ENCODE measurements around the gene S100A16. TPM values are rescaled to one million over a fixed set of nuclear protein-coding genes. Genes with fewer than 3 reads are reported as not detected.

S100A16 gene
- total RNA-seq, 2 donors from 2014 or later, result 62.7 to 85.1 TPM

- Histone ChIP-seq H3K4me1 (peaks cover 0 to 17% of the 10 kb centered on the region in 2 donors), H3K4me3 (no peak overlapping the region), H3K27me3 (no peaks in the 10 kb centered on the region), H3K36me3 (no peaks in the 10 kb centered on the region), H3K9me3 (no peaks in the 10 kb centered on the region), H3K27ac (no peak overlapping the region)
- TF ChIP-seq CTCF (IDR thresholded peaks at IDR 0.05), result no peak
- no peak for DNase-seq (ENCODE audit: low spot score)
Observed at GRCh38 chr1:153557877-153558276, 55.1 kb downstream of the S100A16 start.

Other genes starting within 250 kb of the S100A16 start
- gene S100A12, start 237.5 kb downstream of the S100A16 start, total RNA-seq, result 1 to 10 TPM; 5.5 to 5.7 TPM
- gene S100A8, start 222.1 kb downstream of the S100A16 start, total RNA-seq, result 10 to 100 TPM; 19.1 to 37.1 TPM
- gene S100A7A, start 196.6 kb downstream of the S100A16 start, total RNA-seq, result not detected
- gene S100A7, start 152.5 kb downstream of the S100A16 start, total RNA-seq, result not detected
- gene S100A6, start 77.1 kb downstream of the S100A16 start, total RNA-seq, result 100 to 1,000 TPM; 156 to 324 TPM
- gene S100A5, start 72.2 kb downstream of the S100A16 start, total RNA-seq, result not detected
- gene S100A4, start 67.3 kb downstream of the S100A16 start, total RNA-seq, result 100 to 1,000 TPM; 144 to 156 TPM
- 1 to 10 TPM; 1.8 to 3.4 TPM for gene S100A3, start 63.9 kb downstream of the S100A16 start, total RNA-seq
- not detected for gene S100A2, start 47.3 kb downstream of the S100A16 start, total RNA-seq
- 1 to 10 TPM in 1 of 2 donors, under 1 TPM in 1; 0.55 to 2.4 TPM for gene S100A14, start 3.2 kb upstream of the S100A16 start, total RNA-seq
- 100 to 1,000 TPM; 114 to 314 TPM for gene S100A13, start 14.4 kb upstream of the S100A16 start, total RNA-seq
- gene S100A1, start 15.3 kb upstream of the S100A16 start, total RNA-seq, result 1,000 to 10,000 TPM in 1 of 2 donors, 100 to 1,000 TPM in 1; 965 to 2,413 TPM
- gene CHTOP, start 20.9 kb upstream of the S100A16 start, total RNA-seq, result 10 to 100 TPM; 38.2 to 50.1 TPM
- 10 to 100 TPM; 60.8 to 84.0 TPM for gene SNAPIN, start 45.6 kb upstream of the S100A16 start, total RNA-seq
- gene ILF2, start 57.9 kb upstream of the S100A16 start, total RNA-seq, result 10 to 100 TPM; 69.2 to 80.9 TPM
- 10 to 100 TPM; 19.3 to 42.9 TPM for gene NPR1, start 65.6 kb upstream of the S100A16 start, total RNA-seq
- 10 to 100 TPM; 21.8 to 26.7 TPM for gene INTS3, start 114.9 kb upstream of the S100A16 start, total RNA-seq
- 10 to 100 TPM in 1 of 2 donors, 1 to 10 TPM in 1; 9.9 to 20.1 TPM for gene SLC27A3, start 162.3 kb upstream of the S100A16 start, total RNA-seq